ENCODE data around the gene NRL. TPM values are rescaled to one million over a fixed set of nuclear protein-coding genes. Genes with fewer than 3 reads are reported as not detected.

The NRL gene
- total RNA-seq, 2 experiments from 2014 or later: 4.6 to 7.5 TPM

- TF ChIP-seq EZH2phosphoT487 (IDR thresholded peaks at IDR 0.05; ENCODE audit: borderline replicate concordance, low read depth, low read length): no peak
- TF ChIP-seq CTCF (conservative IDR thresholded peaks at IDR 0.05; ENCODE audit: low read length): no peak
- no TSS peak for BruUV-seq (replicated peaks)
- DNase-seq (ENCODE audit: low spot score): no peak
- H3K36me3 ChIP-seq (ENCODE audit: insufficient read depth, low read length): no peaks in the 10 kb centered on the region
- ChIA-PET CTCF (ENCODE audit: unreplicated experiment) (no interaction called here), POLR2A (no interaction called here)
- no peak overlapping the region for H3K4me2 ChIP-seq (ENCODE audit: low read length)
- no peak overlapping the region for H2AFZ ChIP-seq (ENCODE audit: low read length)
- H4K20me1 ChIP-seq (ENCODE audit: insufficient read depth, low read length): no peaks in the 10 kb centered on the region
- no peaks in the 10 kb centered on the region for H3K9me2 ChIP-seq (ENCODE audit: insufficient read depth, low read length)
- H3K4me3 ChIP-seq (ENCODE audit: low read depth, low read length, poor library complexity, severe bottlenecking): no peak overlapping the region
- no peaks in the 10 kb centered on the region for H3K9me3 ChIP-seq (ENCODE audit: low read length)
- H3K27ac ChIP-seq (ENCODE audit: low read depth, low read length, poor library complexity, severe bottlenecking): no peak overlapping the region
- peaks cover 26% of the 10 kb centered on the region for H3K4me1 ChIP-seq (ENCODE audit: insufficient read depth, low read length, poor library complexity, severe bottlenecking)
- no peaks in the 10 kb centered on the region for H3K79me2 ChIP-seq (ENCODE audit: insufficient read depth, low read depth, low read length)
- intact Hi-C loops (cut with micrococcal nuclease; ENCODE audit: unreplicated experiment): no loop called here
Measured at GRCh38 chr14:24076302-24076601, 38.5 kb downstream of the NRL start.

- TF ChIP-seq CTCF (conservative IDR thresholded peaks at IDR 0.05; ENCODE audit: low read length) (no peak), EZH2phosphoT487 (IDR thresholded peaks at IDR 0.05; ENCODE audit: borderline replicate concordance, low read depth, low read length) (no peak)
- no peaks in the 10 kb centered on the region for H4K20me1 ChIP-seq (ENCODE audit: insufficient read depth, low read length)
- H3K9me3 ChIP-seq (ENCODE audit: low read length): no peaks in the 10 kb centered on the region
- BruUV-seq (replicated peaks): no TSS peak
- no peak overlapping the region for H3K27ac ChIP-seq (ENCODE audit: low read depth, low read length, poor library complexity, severe bottlenecking)
- no peaks in the 10 kb centered on the region for H3K79me2 ChIP-seq (ENCODE audit: insufficient read depth, low read depth, low read length)
- CTCF ChIA-PET (ENCODE audit: unreplicated experiment): interaction anchor here (0.5 to 0.6 kb wide), 2 partner anchors 8 to 145 kb away, joined by 3 read pairs; no protein-coding TSS in a partner anchor
- POLR2A ChIA-PET: interaction anchor here (0.7 kb wide), 1 partner anchor 224 kb away, joined by 3 read pairs; the partner anchor contains the start of genes DHRS1 and NOP9
- intact Hi-C loops (cut with micrococcal nuclease; ENCODE audit: unreplicated experiment): no loop called here
- H3K4me2 ChIP-seq (ENCODE audit: low read length): peak overlapping the region; percentile 33; the same call in 1 of the 2 replicates
- H3K36me3 ChIP-seq (ENCODE audit: insufficient read depth, low read length): no peaks in the 10 kb centered on the region
- no peak overlapping the region for H3K4me3 ChIP-seq (ENCODE audit: low read depth, low read length, poor library complexity, severe bottlenecking)
- peak; percentile 26 for DNase-seq (ENCODE audit: low spot score)
- H2AFZ ChIP-seq (ENCODE audit: low read length): peak overlapping the region; percentile 7; the same call in 1 of the 2 replicates
- no peaks in the 10 kb centered on the region for H3K9me2 ChIP-seq (ENCODE audit: insufficient read depth, low read length)
- peaks cover 24% of the 10 kb centered on the region for H3K4me1 ChIP-seq (ENCODE audit: insufficient read depth, low read length, poor library complexity, severe bottlenecking)
Measured at GRCh38 chr14:24075485-24076301, 39.1 kb downstream of the NRL start.
